ENCODE measurements around the gene ADORA2A. TPM values are rescaled to one million over a fixed set of nuclear protein-coding genes. Genes with fewer than 3 reads are reported as not detected.

ADORA2A gene
- total RNA-seq, 2 donors from 2014 or later: 14.5 to 47.6 TPM

DNA sequence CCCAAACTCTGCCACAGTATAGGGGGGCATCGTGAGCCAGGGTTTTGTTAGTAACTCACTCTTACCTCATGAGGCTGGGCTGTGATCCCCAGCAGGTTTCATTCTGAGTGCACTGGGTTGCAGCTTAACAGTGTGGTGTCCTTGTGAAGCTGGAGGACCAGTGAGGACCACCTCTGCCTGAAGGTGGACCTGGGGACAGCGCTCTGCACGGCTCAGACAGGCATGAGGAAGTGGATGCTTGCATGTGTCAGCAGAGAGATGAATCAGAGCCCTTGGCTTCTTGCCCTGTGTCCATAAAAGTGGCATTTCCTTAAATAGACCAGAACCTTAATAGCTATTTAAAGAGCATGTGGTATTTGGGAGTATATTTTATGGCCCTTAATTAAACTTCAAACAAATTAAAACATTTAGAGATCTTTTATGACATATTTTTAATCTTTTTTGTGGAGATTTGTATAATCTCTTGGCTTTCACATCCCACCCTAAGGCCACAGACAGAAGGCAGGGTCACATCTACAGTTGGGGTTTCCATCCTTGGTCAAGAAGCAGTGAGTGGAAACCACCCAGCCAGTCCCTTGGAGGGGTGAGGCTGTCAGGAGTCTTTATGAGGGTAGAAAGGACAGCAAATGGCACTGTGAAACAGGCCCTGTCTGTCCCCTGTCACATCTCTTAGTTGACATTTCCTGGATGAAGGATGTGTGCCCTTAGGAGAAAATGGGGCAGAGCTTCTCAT is 24.8 kb upstream of the ADORA2A start:
- Histone ChIP-seq H3K36me3 (no peaks in the 10 kb centered on the region), H3K27ac (peak overlapping the region; percentile 82 to 88), H3K4me3 (peak overlapping the region; percentile 55), H3K4me1 (ENCODE audit: control insufficient read depth in 1 of 2, low read depth in 2 of 2) (peaks cover 21 to 50% of the 10 kb centered on the region in 2 donors), H3K9me3 (no peaks in the 10 kb centered on the region), H3K27me3 (replicated peaks; ENCODE audit: insufficient read depth) (no peaks in the 10 kb centered on the region)
- ATAC-seq (ENCODE audit: insufficient number of reproducible peaks, low FRiP score, low read depth) (peak; percentile 67), DNase-seq (ENCODE audit: low spot score) (peak; percentile 83)
- TF ChIP-seq, protein P1, sequence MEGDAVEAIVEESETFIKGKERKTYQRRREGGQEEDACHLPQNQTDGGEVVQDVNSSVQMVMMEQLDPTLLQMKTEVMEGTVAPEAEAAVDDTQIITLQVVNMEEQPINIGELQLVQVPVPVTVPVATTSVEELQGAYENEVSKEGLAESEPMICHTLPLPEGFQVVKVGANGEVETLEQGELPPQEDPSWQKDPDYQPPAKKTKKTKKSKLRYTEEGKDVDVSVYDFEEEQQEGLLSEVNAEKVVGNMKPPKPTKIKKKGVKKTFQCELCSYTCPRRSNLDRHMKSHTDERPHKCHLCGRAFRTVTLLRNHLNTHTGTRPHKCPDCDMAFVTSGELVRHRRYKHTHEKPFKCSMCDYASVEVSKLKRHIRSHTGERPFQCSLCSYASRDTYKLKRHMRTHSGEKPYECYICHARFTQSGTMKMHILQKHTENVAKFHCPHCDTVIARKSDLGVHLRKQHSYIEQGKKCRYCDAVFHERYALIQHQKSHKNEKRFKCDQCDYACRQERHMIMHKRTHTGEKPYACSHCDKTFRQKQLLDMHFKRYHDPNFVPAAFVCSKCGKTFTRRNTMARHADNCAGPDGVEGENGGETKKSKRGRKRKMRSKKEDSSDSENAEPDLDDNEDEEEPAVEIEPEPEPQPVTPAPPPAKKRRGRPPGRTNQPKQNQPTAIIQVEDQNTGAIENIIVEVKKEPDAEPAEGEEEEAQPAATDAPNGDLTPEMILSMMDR (IDR thresholded peaks at IDR 0.05): no peak

DNA sequence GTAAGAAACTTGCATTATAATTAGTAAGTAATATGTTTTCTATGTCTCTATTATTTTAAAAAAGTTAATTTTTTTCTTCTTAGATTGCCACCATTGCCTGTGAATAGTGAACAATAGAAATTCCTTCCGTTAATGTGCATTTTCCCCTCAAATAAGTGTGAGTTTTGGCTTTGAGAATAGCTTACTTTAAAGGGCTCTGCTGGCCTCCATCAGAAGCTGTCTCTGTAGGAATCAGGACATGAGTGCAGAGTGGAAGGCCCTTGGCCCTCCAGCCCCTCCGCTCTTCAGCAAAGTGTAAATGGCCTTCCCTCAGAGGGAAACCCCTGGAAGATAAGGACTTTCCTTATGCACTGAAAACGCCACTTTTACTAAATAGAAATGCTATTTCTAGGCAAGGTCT is 24.1 kb upstream of the ADORA2A start:
- DNase-seq (ENCODE audit: low spot score) (no peak), ATAC-seq (ENCODE audit: insufficient number of reproducible peaks, low FRiP score, low read depth) (no peak)
- no peaks in the 10 kb centered on the region for H3K27me3 ChIP-seq (replicated peaks; ENCODE audit: insufficient read depth)
- no peaks in the 10 kb centered on the region for H3K9me3 ChIP-seq
- H3K4me1 ChIP-seq (ENCODE audit: control insufficient read depth in 1 of 2, low read depth in 2 of 2): peaks cover 21 to 50% of the 10 kb centered on the region in 2 donors
- peak overlapping the region; percentile 82 to 88 for H3K27ac ChIP-seq
- H3K36me3 ChIP-seq: no peaks in the 10 kb centered on the region
- no peak overlapping the region for H3K4me3 ChIP-seq
- TF ChIP-seq, protein P1 (IDR thresholded peaks at IDR 0.05): no peak

DNA sequence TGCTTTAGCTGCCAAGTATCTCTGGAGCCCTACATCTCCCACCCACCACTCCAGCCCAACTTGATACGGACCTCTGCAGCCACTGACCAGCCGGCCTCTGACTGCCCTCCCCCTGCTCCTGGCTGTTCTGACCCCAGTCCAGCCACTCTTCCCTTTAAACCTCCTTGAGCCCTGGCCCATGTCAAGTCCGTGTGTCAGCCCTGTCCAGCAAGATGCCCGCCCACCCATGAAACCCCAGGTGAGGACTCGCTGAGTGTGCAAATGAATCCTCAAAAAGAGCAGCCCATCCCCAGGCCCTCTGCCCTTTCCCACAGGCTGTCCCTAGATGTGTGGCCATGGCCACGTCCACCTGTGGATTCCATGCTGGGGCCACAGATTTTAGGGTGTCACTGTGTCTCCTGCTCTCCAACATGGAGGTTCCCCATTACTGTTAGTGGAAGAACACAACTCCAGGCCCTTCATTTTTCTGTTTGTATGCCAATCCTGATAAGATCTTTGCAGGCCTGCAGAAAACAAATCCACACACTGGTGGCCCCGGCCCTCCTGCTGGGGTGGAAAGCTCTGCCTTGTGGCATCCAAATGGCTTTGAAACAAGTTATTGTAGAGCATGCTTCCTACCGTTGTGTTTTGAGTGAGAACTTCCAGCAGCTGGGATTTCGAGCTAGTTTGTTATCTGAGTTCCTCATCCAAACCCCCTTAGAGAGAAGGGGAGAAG is 22.7 kb upstream of the ADORA2A start:
- TF ChIP-seq, protein P1 (IDR thresholded peaks at IDR 0.05): no peak
- Histone ChIP-seq H3K36me3 (no peaks in the 10 kb centered on the region), H3K4me1 (ENCODE audit: control insufficient read depth in 1 of 2, low read depth in 2 of 2) (peaks cover 21 to 50% of the 10 kb centered on the region in 2 donors), H3K27me3 (replicated peaks; ENCODE audit: insufficient read depth) (no peaks in the 10 kb centered on the region), H3K27ac (no peak overlapping the region), H3K4me3 (no peak overlapping the region), H3K9me3 (no peaks in the 10 kb centered on the region)
- DNase-seq (ENCODE audit: low spot score) (no peak), ATAC-seq (ENCODE audit: insufficient number of reproducible peaks, low FRiP score, low read depth) (no peak)

DNA sequence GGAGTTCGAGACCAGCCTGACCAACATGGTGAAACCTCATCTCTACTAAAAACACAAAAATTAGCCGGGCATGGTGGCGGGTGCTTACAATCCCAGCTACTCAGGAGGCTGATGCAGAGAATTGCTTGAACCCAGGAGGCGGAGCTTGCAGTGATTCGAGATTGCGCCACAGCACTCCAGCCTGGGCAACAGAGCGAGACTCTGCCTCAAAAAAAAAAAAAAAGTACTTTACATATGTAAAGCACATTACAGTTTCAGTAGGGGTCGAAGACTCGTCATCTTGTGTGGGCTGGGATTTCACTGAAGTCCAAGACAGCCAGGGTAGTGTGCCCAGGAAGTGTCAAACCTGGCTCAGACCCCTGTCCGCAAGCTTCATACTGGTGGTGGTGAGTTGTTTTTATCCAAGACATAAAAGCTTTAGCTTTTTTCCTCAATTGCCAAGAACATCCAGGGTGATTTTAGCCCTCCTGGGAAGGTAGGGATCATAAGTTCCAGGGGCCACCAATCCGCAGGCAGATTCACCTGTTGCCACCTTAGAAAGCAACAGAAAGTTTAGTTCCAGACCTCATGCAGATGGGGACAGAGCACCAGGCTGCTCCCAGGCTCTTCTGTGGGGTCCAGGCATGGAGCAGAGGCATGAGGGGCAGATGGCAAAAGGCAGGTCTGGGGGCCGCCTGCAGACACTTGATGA is 21.6 kb upstream of the ADORA2A start:
- H3K4me1 ChIP-seq (ENCODE audit: control insufficient read depth in 1 of 2, low read depth in 2 of 2): peaks cover 21 to 46% of the 10 kb centered on the region in 2 donors
- ATAC-seq (ENCODE audit: insufficient number of reproducible peaks, low FRiP score, low read depth) (no peak), DNase-seq (ENCODE audit: low spot score) (no peak)
- no peaks in the 10 kb centered on the region for H3K27me3 ChIP-seq (replicated peaks; ENCODE audit: insufficient read depth)
- TF ChIP-seq, protein P1 (IDR thresholded peaks at IDR 0.05): no peak
- H3K36me3 ChIP-seq: no peaks in the 10 kb centered on the region
- no peaks in the 10 kb centered on the region for H3K9me3 ChIP-seq
- H3K4me3 ChIP-seq: no peak overlapping the region
- H3K27ac ChIP-seq: no peak overlapping the region
